Measurements from ENCODE around the gene SLC10A7.

Gene SLC10A7

GRCh38 chr4:146256328-146256727, 265.4 kb downstream of the SLC10A7 start:
- Histone ChIP-seq H2AK5ac (ENCODE audit: low read length, severe bottlenecking) (peak overlapping the region; percentile 86), H3K36me3 (ENCODE audit: control insufficient read depth in 1 of 2, insufficient read depth in 2 of 2, low read depth in 1 of 2, low read length in 2 of 2) (no peaks in the 10 kb centered on the region), H3K4ac (ENCODE audit: low read depth in 1 of 2, low read length in 2 of 2) (no peak overlapping the region), H2BK12ac (ENCODE audit: low read length in 2 of 2) (no peak overlapping the region), H3K9ac (ENCODE audit: low read length) (no peak overlapping the region), H4K8ac (ENCODE audit: low read length) (no peak overlapping the region), H4K91ac (ENCODE audit: low read length) (no peak overlapping the region), H3K18ac (ENCODE audit: low read depth in 1 of 2, low read length in 2 of 2) (no peak overlapping the region), H3K27me3 (ENCODE audit: control insufficient read depth in 1 of 2, insufficient read depth in 1 of 2, low read length in 2 of 2) (no peaks in the 10 kb centered on the region), H3K4me1 (ENCODE audit: control insufficient read depth, insufficient read depth, low read depth, low read length) (peaks cover 2% of the 10 kb centered on the region), H3K4me2 (ENCODE audit: low read length, poor library complexity, severe bottlenecking) (no peak overlapping the region), H2BK120ac (ENCODE audit: low read depth, low read length) (no peak overlapping the region), H3K9me3 (ENCODE audit: control insufficient read depth, low read length) (no peaks in the 10 kb centered on the region), H3K79me1 (replicated peaks; ENCODE audit: low read length, poor library complexity, severe bottlenecking) (no peaks in the 10 kb centered on the region), H3K27ac (ENCODE audit: low read length, poor library complexity, severe bottlenecking) (peak overlapping the region; percentile 73), H3K23ac (ENCODE audit: low read length in 2 of 2) (no peak overlapping the region), H2AFZ (ENCODE audit: low read depth, low read length) (no peak overlapping the region), H2BK15ac (ENCODE audit: low read depth, poor library complexity, severe bottlenecking) (no peak overlapping the region), H3K14ac (ENCODE audit: low read length in 2 of 2) (no peak overlapping the region), H3K4me3 (ENCODE audit: insufficient read depth in 1 of 2, low read depth in 1 of 2, low read length in 2 of 2) (no peak overlapping the region), H2BK5ac (ENCODE audit: low read depth, low read length, poor library complexity, severe bottlenecking) (no peak overlapping the region)
- no CpG with 5 or more reads among the region's 1 CpG for WGBS
- no peak for DNase-seq

GRCh38 chr4:146255874-146256273, 265.9 kb downstream of the SLC10A7 start:
- Histone ChIP-seq H2BK12ac (ENCODE audit: low read length in 2 of 2) (no peak overlapping the region), H2AK5ac (ENCODE audit: low read length, severe bottlenecking) (no peak overlapping the region), H3K9me3 (ENCODE audit: control insufficient read depth, low read length) (no peaks in the 10 kb centered on the region), H2BK15ac (ENCODE audit: low read depth, poor library complexity, severe bottlenecking) (no peak overlapping the region), H3K4me2 (ENCODE audit: low read length, poor library complexity, severe bottlenecking) (no peak overlapping the region), H3K36me3 (ENCODE audit: control insufficient read depth in 1 of 2, insufficient read depth in 2 of 2, low read depth in 1 of 2, low read length in 2 of 2) (no peaks in the 10 kb centered on the region), H3K27me3 (ENCODE audit: control insufficient read depth in 1 of 2, insufficient read depth in 1 of 2, low read length in 2 of 2) (no peaks in the 10 kb centered on the region), H3K18ac (ENCODE audit: low read depth in 1 of 2, low read length in 2 of 2) (no peak overlapping the region), H3K27ac (ENCODE audit: low read length, poor library complexity, severe bottlenecking) (peak overlapping the region; percentile 73), H3K4me1 (ENCODE audit: control insufficient read depth, insufficient read depth, low read depth, low read length) (peaks cover 2% of the 10 kb centered on the region), H3K14ac (ENCODE audit: low read length in 2 of 2) (no peak overlapping the region), H2BK5ac (ENCODE audit: low read depth, low read length, poor library complexity, severe bottlenecking) (no peak overlapping the region), H3K4me3 (ENCODE audit: insufficient read depth in 1 of 2, low read depth in 1 of 2, low read length in 2 of 2) (no peak overlapping the region), H3K79me1 (replicated peaks; ENCODE audit: low read length, poor library complexity, severe bottlenecking) (no peaks in the 10 kb centered on the region), H3K9ac (ENCODE audit: low read length) (no peak overlapping the region), H4K91ac (ENCODE audit: low read length) (no peak overlapping the region), H3K4ac (ENCODE audit: low read depth in 1 of 2, low read length in 2 of 2) (no peak overlapping the region), H2BK120ac (ENCODE audit: low read depth, low read length) (no peak overlapping the region), H4K8ac (ENCODE audit: low read length) (no peak overlapping the region), H3K23ac (ENCODE audit: low read length in 2 of 2) (no peak overlapping the region), H2AFZ (ENCODE audit: low read depth, low read length) (no peak overlapping the region)
- peak; percentile 59 for DNase-seq
- WGBS = 50% methylated on average over 2 of the region's 3 CpGs

- no peak overlapping the region for H2AFZ ChIP-seq (ENCODE audit: low read depth, low read length)
These were observed 266.3 kb downstream of the SLC10A7 start for GRCh38 chr4:146255463-146255862.

GRCh38 chr4:146252969-146253611, 268.6 kb downstream of the SLC10A7 start:
- Histone ChIP-seq H3K27ac (ENCODE audit: low read length, poor library complexity, severe bottlenecking) (no peak overlapping the region), H3K27me3 (ENCODE audit: control insufficient read depth in 1 of 2, insufficient read depth in 1 of 2, low read length in 2 of 2) (no peaks in the 10 kb centered on the region), H2AFZ (ENCODE audit: low read depth, low read length) (no peak overlapping the region), H3K9ac (ENCODE audit: low read length) (no peak overlapping the region), H2BK15ac (ENCODE audit: low read depth, poor library complexity, severe bottlenecking) (no peak overlapping the region), H3K4me2 (ENCODE audit: low read length, poor library complexity, severe bottlenecking) (no peak overlapping the region), H3K9me3 (ENCODE audit: control insufficient read depth, low read length) (no peaks in the 10 kb centered on the region), H3K23ac (ENCODE audit: low read length in 2 of 2) (no peak overlapping the region), H4K8ac (ENCODE audit: low read length) (no peak overlapping the region), H2BK12ac (ENCODE audit: low read length in 2 of 2) (no peak overlapping the region), H3K4me1 (ENCODE audit: control insufficient read depth, insufficient read depth, low read depth, low read length) (peaks cover 2% of the 10 kb centered on the region), H3K14ac (ENCODE audit: low read length in 2 of 2) (no peak overlapping the region), H3K18ac (ENCODE audit: low read depth in 1 of 2, low read length in 2 of 2) (no peak overlapping the region), H2BK5ac (ENCODE audit: low read depth, low read length, poor library complexity, severe bottlenecking) (no peak overlapping the region), H4K91ac (ENCODE audit: low read length) (no peak overlapping the region), H3K4ac (ENCODE audit: low read depth in 1 of 2, low read length in 2 of 2) (no peak overlapping the region), H3K79me1 (replicated peaks; ENCODE audit: low read length, poor library complexity, severe bottlenecking) (no peaks in the 10 kb centered on the region), H2BK120ac (ENCODE audit: low read depth, low read length) (no peak overlapping the region), H3K4me3 (ENCODE audit: insufficient read depth in 1 of 2, low read depth in 1 of 2, low read length in 2 of 2) (no peak overlapping the region), H2AK5ac (ENCODE audit: low read length, severe bottlenecking) (peak overlapping the region; percentile 22), H3K36me3 (ENCODE audit: control insufficient read depth in 1 of 2, insufficient read depth in 2 of 2, low read depth in 1 of 2, low read length in 2 of 2) (no peaks in the 10 kb centered on the region)
- 92% methylated on average over 3 of the region's 5 CpGs for WGBS
- no peak for DNase-seq

More at GRCh38 chr4:146255463-146255862, 266.3 kb downstream of the SLC10A7 start:
- H2BK120ac ChIP-seq (ENCODE audit: low read depth, low read length) = no peak overlapping the region
- no peak overlapping the region for H2BK12ac ChIP-seq (ENCODE audit: low read length in 2 of 2)
- H3K18ac ChIP-seq (ENCODE audit: low read depth in 1 of 2, low read length in 2 of 2) = no peak overlapping the region
- H3K14ac ChIP-seq (ENCODE audit: low read length in 2 of 2) = no peak overlapping the region
- H3K36me3 ChIP-seq (ENCODE audit: control insufficient read depth in 1 of 2, insufficient read depth in 2 of 2, low read depth in 1 of 2, low read length in 2 of 2) = no peaks in the 10 kb centered on the region
- H4K91ac ChIP-seq (ENCODE audit: low read length) = no peak overlapping the region
- peak overlapping the region; percentile 73 for H3K27ac ChIP-seq (ENCODE audit: low read length, poor library complexity, severe bottlenecking)
- no peak overlapping the region for H3K4ac ChIP-seq (ENCODE audit: low read depth in 1 of 2, low read length in 2 of 2)
- H3K27me3 ChIP-seq (ENCODE audit: control insufficient read depth in 1 of 2, insufficient read depth in 1 of 2, low read length in 2 of 2) = no peaks in the 10 kb centered on the region
- no peak overlapping the region for H2BK5ac ChIP-seq (ENCODE audit: low read depth, low read length, poor library complexity, severe bottlenecking)
- no peak overlapping the region for H2BK15ac ChIP-seq (ENCODE audit: low read depth, poor library complexity, severe bottlenecking)
- H3K9ac ChIP-seq (ENCODE audit: low read length) = no peak overlapping the region
- H4K8ac ChIP-seq (ENCODE audit: low read length) = no peak overlapping the region
- no peaks in the 10 kb centered on the region for H3K9me3 ChIP-seq (ENCODE audit: control insufficient read depth, low read length)
- DNase-seq = peak; percentile 36
- no peak overlapping the region for H3K23ac ChIP-seq (ENCODE audit: low read length in 2 of 2)
- no peak overlapping the region for H3K4me3 ChIP-seq (ENCODE audit: insufficient read depth in 1 of 2, low read depth in 1 of 2, low read length in 2 of 2)
- 38% methylated on average over 1 of the region's 1 CpG for WGBS
- H2AK5ac ChIP-seq (ENCODE audit: low read length, severe bottlenecking) = no peak overlapping the region
- peaks cover 2% of the 10 kb centered on the region for H3K4me1 ChIP-seq (ENCODE audit: control insufficient read depth, insufficient read depth, low read depth, low read length)
- no peak overlapping the region for H3K4me2 ChIP-seq (ENCODE audit: low read length, poor library complexity, severe bottlenecking)
- no peaks in the 10 kb centered on the region for H3K79me1 ChIP-seq (replicated peaks; ENCODE audit: low read length, poor library complexity, severe bottlenecking)

All from mesenchymal stem cell (in vitro differentiated cells and primary cell).